Hematopoietic multipotent progenitor cell treated with erythropoietin and hydrocortisone succinate and interleukin-3 and kit ligand, for 8 days (in vitro differentiated cells): ENCODE data around the gene SPATA2L.
"Not testable (repeated sequence)": the region's sequence is repeated elsewhere in the genome, so short reads cannot be mapped to it uniquely, and the experiment has no call there.

Experiments used
- DNase-seq: peaks from one replicate; pipeline ENCODE4 v3.0.0-alpha.2; 2015

Gene SPATA2L

DNA sequence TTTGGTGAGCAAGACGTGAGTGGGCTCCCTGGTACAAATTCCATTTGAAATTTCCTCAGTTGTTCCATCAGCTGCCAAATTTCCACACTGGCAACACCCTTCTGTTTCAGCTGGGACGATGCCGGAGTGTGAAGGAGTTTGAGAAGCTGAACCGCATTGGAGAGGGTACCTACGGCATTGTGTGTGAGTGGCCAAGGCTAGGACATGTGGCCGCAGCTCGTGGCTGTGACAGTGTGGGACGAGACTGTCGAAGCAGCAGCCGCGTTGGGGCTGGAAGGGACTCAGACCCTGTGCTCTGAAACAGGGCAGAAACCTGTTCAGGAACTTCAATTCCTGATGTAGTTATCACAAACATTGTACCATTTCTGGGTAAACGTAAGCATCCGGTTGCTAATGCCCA is 12.4 kb downstream of the SPATA2L start:
- DNase-seq = no peak

DNA sequence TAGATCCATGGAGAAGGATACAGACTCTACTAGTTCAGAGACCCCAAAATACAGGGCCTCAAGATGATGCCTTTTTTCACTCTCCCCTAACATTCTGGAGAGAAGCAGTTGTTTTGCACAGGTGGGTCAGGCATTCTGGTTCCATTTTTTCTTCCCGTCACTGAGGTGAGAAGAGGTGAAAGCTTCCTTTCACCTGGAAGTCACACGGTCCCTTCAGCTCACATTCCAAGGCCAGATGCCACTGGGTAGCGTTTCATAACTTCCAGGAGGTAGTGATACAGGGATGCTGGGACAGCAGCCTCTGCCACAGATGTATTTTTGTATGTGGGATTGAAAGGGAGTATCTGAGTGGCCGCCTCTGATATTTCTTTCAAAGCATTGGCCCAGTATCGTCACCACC is 13.1 kb downstream of the SPATA2L start:
- DNase-seq = no peak

DNA sequence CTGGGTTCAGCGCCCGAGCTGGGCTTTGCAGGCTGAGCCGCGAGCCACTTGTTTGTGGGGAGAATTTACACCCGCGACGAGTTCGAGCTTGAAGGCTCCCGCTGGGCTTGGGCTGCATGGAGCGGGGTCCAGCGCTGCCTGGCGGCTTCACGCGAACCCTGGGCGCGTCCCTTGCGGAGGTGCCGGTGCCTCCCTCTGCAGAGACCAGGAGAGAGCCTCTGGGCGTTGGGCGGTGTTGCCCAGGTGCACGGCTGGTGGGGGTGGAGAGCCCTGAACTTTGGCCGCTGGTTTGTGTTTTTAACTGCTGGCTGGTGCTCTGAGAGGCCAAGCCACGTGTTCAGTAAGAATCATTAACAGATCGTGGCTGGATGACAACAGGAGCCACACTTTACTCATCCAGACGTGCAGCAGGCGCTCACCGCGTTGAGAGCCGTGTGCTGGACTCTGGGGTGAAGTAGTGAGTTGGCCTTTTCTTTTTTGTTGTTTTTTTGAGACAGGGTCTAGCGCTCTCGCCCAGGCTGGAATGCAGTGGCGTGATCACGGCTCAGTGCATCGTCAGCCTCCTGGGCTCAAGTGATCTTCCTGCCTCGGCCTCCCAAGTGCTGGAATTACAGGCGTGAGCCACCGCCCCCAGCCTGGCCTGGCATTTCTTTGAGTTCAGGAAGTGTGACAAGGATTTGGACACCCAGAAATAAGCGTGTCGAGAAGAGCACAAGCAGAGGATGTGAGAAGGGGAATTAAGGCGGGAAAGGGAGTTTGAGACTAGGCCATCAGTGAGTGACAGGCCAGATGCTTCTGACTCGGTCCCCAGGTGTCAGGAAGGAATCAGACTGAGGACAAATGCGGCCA is 14.2 kb downstream of the SPATA2L start:
- DNase-seq = peak; percentile 18

DNA sequence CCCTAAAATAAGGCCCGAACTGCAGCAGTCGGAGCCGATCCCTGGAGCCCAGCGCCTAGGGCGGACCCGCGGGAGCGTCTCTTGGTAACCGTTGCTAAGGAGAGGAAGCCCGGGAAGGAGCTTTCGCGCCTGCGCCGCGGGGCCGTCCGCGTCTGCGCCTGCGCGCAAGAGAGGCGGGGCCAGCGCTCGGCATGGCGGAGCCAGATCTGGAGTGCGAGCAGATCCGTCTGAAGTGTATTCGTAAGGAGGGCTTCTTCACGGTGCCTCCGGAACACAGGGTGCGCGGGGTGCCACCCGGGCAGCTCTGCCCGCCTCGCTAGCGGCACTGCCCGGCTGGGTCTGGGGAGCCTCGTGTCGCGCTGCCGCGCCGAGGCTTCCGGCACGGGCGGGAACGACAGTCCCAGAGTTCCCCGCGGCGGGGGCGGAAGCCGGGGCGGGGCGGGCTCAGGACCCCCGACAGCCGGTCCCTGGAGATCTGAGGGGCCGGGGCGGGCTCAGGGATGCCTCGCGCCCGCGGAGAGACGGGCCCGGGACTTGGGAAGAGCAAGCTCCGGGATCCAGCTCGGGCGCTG is 14.9 kb downstream of the SPATA2L start, which contains the start of gene CDK10:
Gene CDK10, plus strand, starts transcription at position 170 of the 572 bp plus-strand sequence. Its CDS starts 22 bp downstream, at position 192.
- DNase-seq = peak; percentile 90

DNA sequence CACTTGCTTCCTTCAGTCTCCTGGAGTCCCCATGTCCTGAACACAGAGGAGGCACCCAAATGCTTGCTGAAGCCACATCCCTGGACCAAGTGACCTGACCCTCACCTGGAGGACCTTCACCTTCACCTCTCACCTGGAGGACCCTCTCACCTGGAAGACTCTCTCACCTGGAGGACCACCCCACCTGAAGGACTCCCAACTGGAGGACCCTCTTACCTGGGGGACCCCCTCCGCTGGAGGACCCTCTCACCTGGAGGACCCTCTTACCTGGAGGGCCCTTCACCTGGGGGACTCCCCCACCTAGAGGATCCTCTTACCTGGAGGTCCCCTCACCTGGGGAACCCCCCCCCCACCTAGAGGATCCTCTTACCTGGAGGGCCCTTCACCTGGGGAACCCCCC is 15.6 kb downstream of the SPATA2L start:
- no peak for DNase-seq

DNA sequence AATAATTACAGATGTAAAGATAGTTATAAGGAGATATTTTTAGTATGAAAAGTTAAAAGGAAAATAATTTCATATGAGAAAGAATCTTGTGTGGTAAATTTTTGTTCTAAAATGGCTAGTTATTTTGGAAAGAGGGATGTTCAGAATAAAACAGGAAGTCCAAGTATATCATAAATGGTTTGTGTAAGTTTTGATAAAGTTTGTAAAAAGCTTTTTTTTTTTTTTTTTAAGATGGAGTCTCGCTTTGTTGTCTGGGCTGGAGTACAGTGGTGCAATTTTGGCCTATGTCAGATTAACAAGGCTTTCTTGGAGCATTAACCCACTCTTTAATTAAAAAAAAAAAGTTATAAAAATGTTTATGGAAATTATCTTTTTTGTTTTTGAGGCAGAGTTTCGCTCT is 23.2 kb downstream of the SPATA2L start:
- DNase-seq = no peak

DNA sequence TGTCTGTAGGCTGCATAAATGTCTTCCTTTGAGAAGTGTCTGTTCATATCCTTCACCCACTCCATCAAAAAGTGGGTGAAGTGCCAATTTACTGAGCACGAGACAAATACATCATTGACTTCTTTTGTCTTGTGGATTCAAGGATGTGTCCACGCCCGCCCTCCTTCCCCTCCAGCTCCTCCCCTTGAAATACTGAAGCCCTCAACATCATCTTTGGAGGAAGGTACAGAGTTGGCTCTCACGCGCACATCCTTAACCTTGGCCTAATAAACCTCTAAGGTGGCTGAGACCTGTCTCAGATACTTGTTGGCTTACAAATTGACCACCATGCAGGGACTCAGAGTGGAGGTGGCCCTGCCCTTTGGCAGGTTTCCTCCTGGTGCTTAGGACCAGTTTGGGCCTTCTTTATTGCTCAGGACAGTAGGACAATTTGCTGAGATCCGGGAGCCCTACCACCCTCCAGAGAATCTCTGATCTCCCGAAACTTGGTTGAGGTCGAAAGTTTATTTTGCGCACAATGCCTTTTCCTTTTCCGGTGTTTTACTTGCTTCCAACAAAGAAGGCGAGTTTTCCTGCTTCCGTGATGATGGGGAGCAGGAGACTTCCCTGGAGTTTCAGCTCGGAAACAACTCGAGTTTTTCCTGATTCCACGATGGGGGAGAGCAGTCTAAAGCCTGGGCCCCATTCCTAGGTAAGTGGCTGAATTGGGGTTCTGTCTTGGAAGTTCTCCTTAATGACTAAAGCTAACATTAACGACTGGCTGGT is 29.1 kb downstream of the SPATA2L start:
- DNase-seq = no peak

DNA sequence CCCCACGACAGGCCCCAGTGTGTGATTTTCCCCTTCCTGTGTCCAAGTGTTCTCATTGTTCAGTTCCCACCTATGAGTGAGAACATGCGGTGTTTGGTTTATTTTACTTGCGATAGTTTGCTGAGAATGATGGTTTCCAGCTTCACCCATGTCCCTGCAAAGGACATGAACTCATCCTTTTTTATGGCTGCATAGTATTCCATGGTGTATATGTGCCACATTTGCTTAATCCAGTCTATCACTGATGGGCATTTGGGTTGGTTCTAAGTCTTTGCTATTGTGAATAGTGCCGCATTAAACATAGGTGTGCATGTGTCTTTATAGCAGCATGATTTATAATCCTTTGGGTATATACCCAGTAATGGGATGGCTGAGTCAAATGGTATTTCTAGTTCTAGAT is 29.9 kb downstream of the SPATA2L start:
- not testable (repeated sequence) for DNase-seq

DNA sequence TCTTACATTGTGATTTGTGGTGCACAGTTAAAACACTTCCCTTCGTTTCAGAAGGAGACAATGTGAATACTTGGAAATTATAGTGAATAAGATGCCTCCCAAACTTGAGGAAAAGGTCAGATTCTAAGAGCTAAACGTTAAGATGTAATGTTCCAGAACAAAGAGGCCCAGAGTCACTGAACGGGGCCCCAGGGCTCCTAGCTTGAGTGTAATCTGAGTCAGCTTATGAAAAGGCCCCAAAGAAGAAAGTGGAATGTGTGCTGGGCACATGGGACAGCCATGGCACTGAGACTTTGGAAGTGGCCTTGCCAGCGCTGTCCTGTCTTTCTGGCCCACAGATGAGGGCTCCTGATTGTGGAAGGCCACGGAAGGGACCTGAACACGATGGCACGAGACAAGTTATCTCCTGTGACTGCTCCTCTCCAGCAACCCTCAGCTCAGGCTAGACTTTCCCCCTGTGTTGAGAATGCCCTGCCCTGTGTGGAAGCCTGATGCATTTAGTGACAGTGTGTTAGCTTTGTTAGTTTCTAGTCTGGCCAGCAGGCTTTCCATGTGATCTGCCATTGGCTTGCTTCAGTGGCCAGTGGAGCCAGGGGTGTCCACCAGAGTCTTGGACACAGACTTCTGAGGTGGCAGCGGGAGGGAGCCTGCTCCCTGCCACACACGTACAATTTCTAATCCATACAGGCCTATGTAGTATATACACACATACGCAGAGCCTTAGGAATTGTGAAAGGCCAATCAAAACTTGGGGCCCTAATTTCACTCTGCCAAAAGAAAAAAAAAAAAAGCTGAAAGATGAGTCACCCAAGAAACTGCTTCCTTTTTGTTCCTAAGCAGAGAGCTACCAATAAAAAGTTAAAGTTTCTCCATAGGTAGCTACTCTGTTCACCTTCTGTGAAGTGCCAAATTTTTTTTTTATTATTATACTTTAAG is 30.7 kb downstream of the SPATA2L start:
- DNase-seq = no peak

DNA sequence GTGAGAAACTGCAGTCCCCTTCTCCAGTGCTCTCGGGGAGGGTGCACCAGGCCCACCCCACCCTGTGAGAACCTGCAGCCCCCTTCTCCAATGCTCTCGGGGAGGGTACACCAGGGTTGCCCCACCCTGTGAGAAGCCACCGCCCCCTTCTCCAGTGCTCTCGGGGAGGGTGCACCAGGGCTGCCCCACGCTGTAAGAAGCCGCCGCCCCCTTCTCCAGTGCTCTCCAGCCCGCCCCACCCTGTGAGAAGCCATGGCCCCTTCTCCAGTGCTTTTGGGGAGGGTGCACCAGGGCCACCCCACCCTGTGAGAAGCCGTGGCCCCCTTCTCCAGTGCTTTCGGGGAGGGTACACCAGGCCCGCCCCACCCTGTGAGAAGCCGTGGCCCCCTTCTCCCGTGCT is 31.8 kb downstream of the SPATA2L start:
- no peak for DNase-seq

DNA sequence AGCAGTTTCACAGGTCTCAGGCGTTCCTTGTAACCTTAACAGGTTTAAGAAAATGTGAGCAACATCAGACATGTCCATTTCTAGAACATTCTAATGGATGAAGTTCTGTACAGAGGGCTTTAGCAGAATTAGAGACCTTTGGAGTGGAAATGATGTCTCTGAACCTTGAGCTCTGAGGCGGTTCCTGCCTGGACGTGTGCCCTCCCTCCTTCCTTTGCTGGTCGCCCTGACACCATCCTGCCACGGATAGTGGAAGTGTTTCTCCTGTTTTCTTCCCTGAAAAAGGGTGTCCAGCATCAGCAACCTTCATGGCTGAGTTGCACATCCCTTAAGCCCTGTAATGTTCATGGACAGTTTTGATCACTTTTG is 32.7 kb downstream of the SPATA2L start:
- no peak for DNase-seq

DNA sequence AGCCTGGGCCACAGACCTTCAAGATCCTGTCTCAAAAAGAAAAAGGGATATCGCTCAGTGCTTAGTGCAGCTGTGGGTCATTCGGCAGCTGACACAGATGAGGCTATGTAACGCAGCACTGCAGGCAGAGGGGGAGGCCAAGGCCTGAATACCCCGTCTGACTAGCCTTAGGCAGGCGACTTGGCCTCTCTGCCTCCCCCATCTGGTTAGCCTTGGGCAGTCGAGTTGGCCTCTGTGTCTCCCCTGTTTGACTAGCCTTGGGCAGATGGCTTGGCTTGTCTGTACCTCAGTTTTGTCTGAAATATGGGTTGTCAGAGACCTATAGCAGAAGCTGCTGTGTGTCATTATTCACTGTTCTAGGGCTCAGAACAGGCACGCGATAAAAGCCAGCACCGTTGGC is 33.9 kb downstream of the SPATA2L start:
- no peak for DNase-seq

DNA sequence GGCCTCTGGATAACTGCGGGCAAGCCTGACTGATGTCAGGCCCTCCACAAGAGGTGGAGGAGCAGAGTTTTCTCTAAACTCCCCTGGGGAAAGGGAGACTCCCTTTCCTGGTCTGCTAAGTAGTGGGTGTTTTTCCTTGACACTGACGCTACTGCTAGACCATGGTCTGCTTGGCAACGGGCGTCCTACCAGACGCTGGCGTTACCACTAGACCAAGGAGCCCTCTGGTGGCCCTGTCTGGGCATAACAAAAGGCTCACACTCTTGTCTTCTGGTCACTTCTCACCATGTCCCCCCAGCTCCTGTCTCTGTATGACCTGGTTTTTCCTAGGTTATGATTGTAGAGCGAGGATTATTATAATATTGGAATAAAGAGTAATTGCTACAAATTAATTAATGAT is 34.5 kb downstream of the SPATA2L start:
- peak; percentile 55 for DNase-seq

DNA sequence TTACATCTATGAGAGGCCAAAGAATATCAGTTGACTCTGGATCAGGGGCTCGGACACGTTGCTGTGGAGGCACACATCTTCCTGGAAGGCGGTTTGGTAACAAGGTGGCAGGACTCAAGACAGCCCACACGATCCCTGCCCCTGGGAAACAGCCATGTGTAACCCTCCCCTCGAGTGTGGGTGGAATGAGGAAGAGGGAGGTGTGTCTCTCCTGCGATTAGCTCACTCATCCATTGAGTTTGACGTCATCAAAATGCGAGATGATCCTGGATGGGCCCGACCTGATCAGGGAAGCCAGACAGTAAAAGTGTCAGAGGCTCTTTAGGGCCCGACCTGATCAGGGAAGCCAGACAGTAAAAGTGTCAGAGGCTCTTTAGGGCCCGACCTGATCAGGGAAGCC is 37.3 kb downstream of the SPATA2L start:
- DNase-seq = not testable (repeated sequence)

DNA sequence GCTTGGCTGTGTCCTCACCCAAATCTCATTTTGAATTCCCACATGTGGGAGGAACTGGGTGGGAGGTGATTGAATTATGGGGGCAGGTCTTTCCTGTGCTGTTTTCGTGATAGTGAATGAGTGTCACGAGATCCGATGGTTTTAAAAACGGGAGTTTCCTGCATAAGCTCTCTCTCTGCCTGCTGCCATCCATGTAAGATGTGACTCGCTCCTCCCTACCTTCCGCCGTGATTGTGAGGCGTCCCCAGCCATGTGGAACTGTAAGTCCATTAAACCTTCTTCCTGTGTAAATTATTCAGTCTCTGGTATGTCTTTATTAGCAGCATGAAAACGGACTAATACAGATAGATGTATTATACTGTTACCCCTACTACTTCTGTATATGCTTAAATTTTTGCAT is 40.3 kb downstream of the SPATA2L start:
- no peak for DNase-seq

DNA sequence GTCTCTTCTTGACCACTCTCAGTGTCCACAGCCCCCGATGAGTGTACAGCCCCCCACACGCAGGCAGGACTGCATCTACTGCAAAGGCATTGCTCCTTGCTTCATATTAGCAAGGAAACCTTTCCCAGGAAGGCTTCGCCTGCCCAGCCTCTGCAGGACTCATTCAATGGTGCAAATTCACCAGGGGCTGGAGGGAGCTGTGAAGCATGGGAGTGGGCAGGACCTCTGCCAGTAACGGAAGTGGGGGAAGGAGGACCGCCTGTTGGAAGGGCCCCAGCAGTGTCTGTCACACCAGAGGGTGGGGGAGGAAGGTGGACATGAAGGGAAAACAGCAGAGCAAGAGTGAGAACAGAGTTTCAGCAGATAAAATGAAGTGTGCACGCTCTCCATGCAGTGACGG is 41.4 kb downstream of the SPATA2L start:
- no peak for DNase-seq

DNA sequence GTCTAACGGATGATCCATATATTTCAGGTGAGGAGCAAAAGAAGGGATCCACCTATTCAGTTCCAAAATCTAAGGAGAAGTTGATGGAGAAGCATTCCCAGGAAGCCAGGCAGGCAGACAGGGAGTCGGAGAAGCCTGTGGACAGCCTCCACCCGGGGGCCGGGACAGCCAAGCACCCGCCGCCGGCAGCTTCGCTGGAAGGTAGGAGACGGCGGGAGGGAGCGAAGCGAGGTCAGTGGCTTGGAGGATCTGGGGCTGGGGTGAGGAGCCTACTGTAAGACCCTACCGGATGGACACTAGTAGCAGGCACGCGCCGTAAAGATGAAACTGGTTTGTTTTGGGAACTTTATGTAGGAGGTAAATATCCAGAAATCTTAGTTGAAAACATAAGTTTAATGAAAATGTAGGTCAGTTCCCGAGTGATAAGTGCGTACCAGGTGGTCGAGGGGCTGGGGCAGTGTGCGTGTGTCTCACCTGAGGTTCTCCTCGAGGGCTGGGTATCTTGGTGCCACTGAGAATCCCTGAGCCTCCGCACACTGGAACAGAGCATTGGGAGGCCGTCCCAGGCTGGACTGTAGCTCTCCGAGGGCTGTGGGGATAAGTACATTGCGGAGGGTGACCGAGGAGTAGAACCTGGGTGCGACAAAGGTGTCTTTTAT is 43.2 kb downstream of the SPATA2L start:
- no peak for DNase-seq

DNA sequence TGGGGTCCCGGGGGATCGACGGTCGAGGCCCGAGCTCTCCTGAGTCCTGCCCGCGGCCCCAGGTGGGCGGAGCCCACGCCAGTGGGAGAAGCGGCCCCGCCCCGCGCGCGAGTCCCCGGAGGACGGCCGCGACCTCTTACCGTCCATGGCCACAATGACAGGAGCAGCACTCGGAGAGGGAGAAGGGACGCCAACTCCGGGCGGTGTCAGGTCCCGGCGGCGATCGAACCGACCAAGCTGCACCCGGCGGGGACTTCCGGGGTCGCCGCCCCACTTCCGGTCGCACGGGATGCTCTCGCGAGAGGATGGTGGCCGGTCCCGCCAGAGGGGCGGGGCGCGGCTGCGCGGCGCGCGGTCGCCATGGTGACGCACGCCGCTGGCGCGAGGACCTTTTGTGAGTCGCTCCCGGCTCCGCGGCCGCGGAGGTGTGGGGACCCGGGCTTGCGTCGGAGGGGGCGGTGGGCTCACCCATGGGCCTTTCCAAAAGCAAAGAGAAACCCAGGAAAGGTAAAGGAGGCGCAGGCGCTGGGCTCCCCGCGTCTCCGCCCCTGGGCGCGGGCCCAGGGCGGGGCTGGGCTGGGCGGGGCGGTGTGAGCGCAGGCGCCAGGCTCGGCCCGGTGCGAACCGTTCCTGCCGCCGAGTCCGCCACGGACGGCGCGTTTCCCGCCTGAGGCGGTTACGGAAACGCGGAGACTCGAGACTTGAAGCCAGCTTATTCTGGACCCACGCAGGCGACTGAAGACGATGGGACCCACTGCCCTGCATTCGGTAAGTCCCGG is 43.9 kb downstream of the SPATA2L start, which contains the start of the genes CHMP1A and SPATA33:
Gene CHMP1A, minus strand, starts transcription at position 267 of the 779 bp plus-strand sequence. Its CDS starts 120 bp downstream, at position 147.
Gene SPATA33, plus strand, starts transcription at position 395 of the 779 bp plus-strand sequence. Its CDS starts 76 bp downstream, at position 471.
- peak; percentile 85 for DNase-seq

DNA sequence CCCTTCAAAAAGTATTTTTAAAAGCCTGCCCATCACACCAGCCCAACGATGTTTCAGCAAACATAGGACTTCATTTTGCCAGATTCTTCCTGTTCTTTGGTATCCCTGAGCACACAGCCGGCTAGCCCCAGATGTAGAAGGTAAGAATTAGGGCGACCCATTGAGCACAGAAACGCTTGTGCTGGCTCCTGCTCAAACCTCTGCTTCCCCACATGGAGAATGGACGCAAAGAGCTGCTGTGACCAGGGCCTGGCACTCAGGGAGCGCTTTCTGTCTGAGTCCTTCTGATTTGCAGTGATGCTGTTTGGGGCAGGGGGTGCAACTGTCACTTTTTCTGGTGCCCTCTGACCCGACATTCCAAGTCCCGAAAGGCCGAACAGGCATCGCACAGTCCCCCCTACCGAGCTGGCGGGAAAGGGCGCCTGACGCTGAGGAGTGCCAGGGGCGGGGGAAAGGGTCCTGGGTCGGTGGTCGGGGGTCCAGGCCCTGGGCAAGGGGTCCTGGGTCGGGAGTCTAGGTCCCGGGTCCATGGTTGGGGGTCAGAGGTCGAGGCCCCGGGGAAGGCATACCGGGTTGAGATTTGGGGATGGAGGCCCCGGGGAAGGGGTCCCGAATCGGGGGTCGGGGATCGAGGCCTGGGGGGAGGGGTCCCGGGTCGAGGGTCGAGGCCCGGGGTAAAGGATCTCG is 44.9 kb downstream of the SPATA2L start:
- DNase-seq = no peak

DNA sequence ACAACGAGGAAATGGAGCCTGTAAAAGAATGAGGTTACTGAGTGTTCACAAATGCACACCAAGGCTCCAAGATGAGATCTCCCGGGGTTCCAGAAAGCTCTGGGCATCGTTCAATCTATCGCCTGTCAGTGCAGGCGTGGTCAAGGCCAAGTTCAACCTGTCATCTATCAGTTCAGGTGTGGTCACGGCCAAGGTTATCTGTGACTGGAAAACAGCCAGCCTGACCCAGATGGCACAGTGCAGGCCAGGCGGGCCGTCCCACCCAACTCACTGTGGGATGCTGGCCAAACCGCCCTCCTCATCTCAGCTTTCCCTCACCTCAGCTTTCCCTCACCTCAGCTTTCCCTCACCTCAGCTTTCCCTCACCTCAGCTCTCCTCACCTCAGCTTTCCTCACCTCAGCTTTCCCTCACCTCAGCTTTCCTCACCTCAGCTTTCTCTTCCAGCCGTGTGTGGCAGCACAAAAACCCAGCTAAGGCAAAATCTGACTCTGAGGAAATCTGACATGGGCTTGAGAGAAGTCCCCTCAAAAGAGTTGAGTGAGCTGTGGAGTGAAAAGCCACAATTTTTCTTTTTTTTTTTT is 46.4 kb downstream of the SPATA2L start:
- DNase-seq = peak; percentile 9
